Keratinocyte (primary cell): ENCODE measurements around the gene PLPPR1. TPM values are rescaled to one million over a fixed set of nuclear protein-coding genes. Genes with fewer than 3 reads are reported as not detected.

Experiments
- DNase-seq: peaks from one replicate; pipeline ENCODE4 v3.0.0-alpha.2; 2011; ENCODE audit warnings: low read depth, missing footprints, low spot score
- FAIRE-seq: peaks from 2 replicates; lab custom pipeline; 2011; peaks lifted over from hg19 to GRCh38; lab: Jason Lieb, UNC
- H2AFZ ChIP-seq: 2 replicates; pipeline ENCODE4 v1.6.0; 2012; ENCODE audit warnings: low read length, control low read depth, inconsistent platforms; ENCODE audit not compliant: control insufficient read depth
- H3K27ac ChIP-seq: 2 replicates; pipeline ENCODE4 v1.5.1; 2011; ENCODE audit warnings: low read length; ENCODE audit not compliant: control insufficient read depth, insufficient read depth
- H3K27me3 ChIP-seq: 3 replicates; pipeline ENCODE4 v1.6.0; 2011; ENCODE audit warnings: low read length; ENCODE audit not compliant: control insufficient read depth, insufficient read depth; ENCODE audit errors: extremely low read depth
- H3K36me3 ChIP-seq, 2 experiments: 2 replicates in 1 of 2; 3 replicates in 1 of 2; pipeline ENCODE4 v1.5.1; 2011; ENCODE audit warnings: low read length in 2 of 2, mild to moderate bottlenecking in 1 of 2; ENCODE audit not compliant: control insufficient read depth in 2 of 2, insufficient read depth in 2 of 2; ENCODE audit errors: extremely low read depth in 1 of 2
- H3K4me1 ChIP-seq: 3 replicates; pipeline ENCODE4 v1.5.1; 2011; ENCODE audit warnings: low read length; ENCODE audit not compliant: control insufficient read depth, insufficient read depth; ENCODE audit errors: extremely low read depth
- H3K4me2 ChIP-seq: 3 replicates; pipeline ENCODE4 v1.6.0; 2011; ENCODE audit warnings: low read depth, low read length; ENCODE audit not compliant: control insufficient read depth, insufficient read depth; ENCODE audit errors: extremely low read depth
- H3K4me3 ChIP-seq, 3 experiments: fragments of 200-600 bp in 1 of 3; sonication (generic) in 1 of 3; 2 replicates in 2 of 3; 3 replicates in 1 of 3; pipeline ENCODE4 v1.5.1; 2011 to 2016; ENCODE audit warnings: low read length in 3 of 3, mild to moderate bottlenecking in 3 of 3, control low read depth in 2 of 3, inconsistent platforms in 1 of 3, low read depth in 1 of 3, mixed read lengths in 1 of 3, mixed run types in 1 of 3, moderate library complexity in 1 of 3; ENCODE audit not compliant: control insufficient read depth in 2 of 3, insufficient read depth in 2 of 3; ENCODE audit errors: extremely low read depth in 1 of 3
- H3K79me2 ChIP-seq: 2 replicates; pipeline ENCODE4 v1.6.0; 2012; ENCODE audit warnings: low read length; ENCODE audit not compliant: control insufficient read depth, insufficient read depth
- H3K9ac ChIP-seq: 3 replicates; pipeline ENCODE4 v1.6.0; 2011; ENCODE audit warnings: low read length; ENCODE audit not compliant: control insufficient read depth, insufficient read depth; ENCODE audit errors: extremely low read depth
- H3K9me1 ChIP-seq: 3 replicates; pipeline ENCODE4 v1.6.0; 2011; ENCODE audit warnings: low read length; ENCODE audit not compliant: control insufficient read depth, insufficient read depth; ENCODE audit errors: extremely low read depth
- H3K9me3 ChIP-seq: 2 replicates; pipeline ENCODE4 v1.5.1; 2012; ENCODE audit warnings: low read depth, low read length; ENCODE audit not compliant: control insufficient read depth
- H4K20me1 ChIP-seq: 3 replicates; pipeline ENCODE4 v1.6.0; 2011; ENCODE audit warnings: low read length; ENCODE audit not compliant: control insufficient read depth, insufficient read depth; ENCODE audit errors: extremely low read depth
- CTCF ChIP-seq, 3 experiments: IDR thresholded peaks in 1 of 3; conservative IDR thresholded peaks in 1 of 3; optimal IDR thresholded peaks in 1 of 3; 2 replicates in 2 of 3; 3 replicates in 1 of 3; pipeline versions ENCODE3 to v1.5.1; 2011; ENCODE audit warnings: low read length in 3 of 3, mild to moderate bottlenecking in 3 of 3, moderate library complexity in 2 of 3, control low read depth in 1 of 3, inconsistent platforms in 1 of 3; ENCODE audit not compliant: insufficient read depth in 2 of 3; ENCODE audit errors: extremely low read depth in 1 of 3
- EZH2 ChIP-seq: IDR thresholded peaks from one replicate; pipeline ENCODE4 v1.6.1; 2012; ENCODE audit warnings: inconsistent platforms, mild to moderate bottlenecking, low read length, moderate library complexity
- dilution Hi-C: fragments of 300-500 bp; cut with MboI; formaldehyde crosslinking; loops from one replicate; pipeline ENCODE4 v1.7.0; 2020; ENCODE audit warnings: low sequenced_read_pairs; ENCODE audit not compliant: extremely low pct_ligation_motif_present
- polyA plus RNA-seq, 5 experiments: library from polyadenylated mRNA; depleted of rRNA in 3 of 5; stranded (reverse) in 3 of 5; stranded (forward) in 1 of 5; unstranded in 1 of 5; fragments of >200 nt; gene quantifications; 1 replicate in 1 of 5; 2 replicates in 3 of 5; 3 replicates in 1 of 5; pipeline versions ENCODE4 v1.2.1 to v1.2.3, GENCODE V29; 2011 to 2012; ENCODE audit warnings: missing spikeins in 2 of 5, low read depth in 1 of 5, low replicate concordance in 1 of 5

PLPPR1 gene
- polyA plus RNA-seq, 1 donor (not counting 4 experiments of a cell fraction or from before 2014, with no cell fraction given) = not detected

DNA sequence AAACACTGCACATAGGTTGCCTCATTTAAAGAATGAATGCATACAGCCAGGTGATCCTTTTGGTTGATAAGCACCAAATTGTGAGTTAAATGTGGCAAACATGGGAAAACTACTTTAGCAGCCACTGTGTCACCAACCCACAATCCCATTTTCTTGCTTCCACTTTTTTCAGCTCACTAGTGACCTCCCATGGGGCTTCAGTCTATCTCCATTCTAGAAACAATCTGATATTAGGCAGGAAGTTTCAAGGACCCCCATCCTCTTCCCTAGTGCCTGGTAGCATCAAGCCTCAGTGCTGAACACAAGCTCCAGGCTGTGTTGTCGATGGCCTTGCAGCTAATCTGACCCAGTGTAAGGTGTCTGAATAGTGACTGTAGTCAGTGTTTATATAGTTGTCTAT is 66.2 kb downstream of the PLPPR1 start:
- dilution Hi-C loops = no loop called here
- H3K9me3 ChIP-seq = no peaks in the 10 kb centered on the region
- no peaks in the 10 kb centered on the region for H3K4me1 ChIP-seq

DNA sequence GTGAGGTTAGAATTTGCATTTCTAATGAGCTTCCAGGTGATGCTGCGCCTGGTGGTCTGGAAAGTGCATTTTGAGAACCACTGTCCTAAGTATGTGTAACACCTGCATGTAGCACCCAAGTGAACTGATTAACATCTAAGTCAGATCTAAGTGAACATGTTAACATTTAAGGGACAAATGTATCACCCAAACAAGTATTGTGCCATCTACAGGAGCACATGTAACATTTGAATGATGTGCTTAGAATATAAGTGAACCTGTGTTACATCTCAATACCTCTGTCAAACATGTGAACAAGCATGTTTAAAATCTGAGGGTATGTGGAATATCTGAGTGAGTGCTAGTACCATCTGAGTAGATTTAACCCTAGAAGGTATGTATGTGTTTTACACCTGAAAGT is 68.7 kb downstream of the PLPPR1 start:
- no peak overlapping the region for H3K4me2 ChIP-seq
- no peaks in the 10 kb centered on the region for H3K4me1 ChIP-seq
- no peaks in the 10 kb centered on the region for H3K9me3 ChIP-seq
- no peaks in the 10 kb centered on the region for H3K9me1 ChIP-seq
- DNase-seq (no peak), FAIRE-seq (no peak)
- H3K79me2 ChIP-seq = no peaks in the 10 kb centered on the region
- no peaks in the 10 kb centered on the region for H4K20me1 ChIP-seq
- dilution Hi-C loops = no loop called here
- no peak overlapping the region for H3K27ac ChIP-seq
- TF ChIP-seq EZH2 (no peak), CTCF (optimal IDR thresholded peaks at IDR 0.05 in 1 of 3, IDR thresholded peaks at IDR 0.05 in 1 of 3, conservative IDR thresholded peaks at IDR 0.05 in 1 of 3; ENCODE audit: extremely low read depth in 1 of 3, insufficient read depth in 2 of 3, low read length in 3 of 3) (no peak)
- H3K36me3 ChIP-seq = no peaks in the 10 kb centered on the region
- no peak overlapping the region for H2AFZ ChIP-seq
- H3K27me3 ChIP-seq = no peaks in the 10 kb centered on the region
- no peak overlapping the region for H3K9ac ChIP-seq
- H3K4me3 ChIP-seq = no peak overlapping the region

More for the DNA sequence above, 66.2 kb downstream of the PLPPR1 start:
- no peak overlapping the region for H3K4me2 ChIP-seq
- DNase-seq = no peak
- no peaks in the 10 kb centered on the region for H4K20me1 ChIP-seq
- no peaks in the 10 kb centered on the region for H3K9me1 ChIP-seq
- H3K79me2 ChIP-seq = no peaks in the 10 kb centered on the region
- no peak for TF ChIP-seq CTCF (optimal IDR thresholded peaks at IDR 0.05 in 1 of 3, IDR thresholded peaks at IDR 0.05 in 1 of 3, conservative IDR thresholded peaks at IDR 0.05 in 1 of 3; ENCODE audit: extremely low read depth in 1 of 3, insufficient read depth in 2 of 3, low read length in 3 of 3)
- TF ChIP-seq EZH2 = no peak
- H2AFZ ChIP-seq = no peak overlapping the region
- H3K9ac ChIP-seq = no peak overlapping the region
- H3K27me3 ChIP-seq = no peaks in the 10 kb centered on the region
- H3K36me3 ChIP-seq = no peaks in the 10 kb centered on the region
- FAIRE-seq = no peak
- H3K4me3 ChIP-seq = no peak overlapping the region
- no peak overlapping the region for H3K27ac ChIP-seq
